ENCODE measurements around the gene KPNA1.

- TF ChIP-seq CTCF (IDR thresholded peaks at IDR 0.05; ENCODE audit: low read depth, low read length) (no peak), MAX (IDR thresholded peaks at IDR 0.05; ENCODE audit: low read depth, low read length) (no peak)
Observed at GRCh38 chr3:122469659-122470058, 45.1 kb downstream of the KPNA1 start.
